ENCODE results near the gene ROBO1. TPM values are rescaled to one million over a fixed set of nuclear protein-coding genes. Genes with fewer than 3 reads are reported as not detected.
"Not testable (repeated sequence)": the region's sequence is repeated elsewhere in the genome, so short reads cannot be mapped to it uniquely, and the experiment has no call there.

ROBO1 gene
- total RNA-seq, 3 donors from 2014 or later: 12.7 to 50.7 (median 23.6) TPM

DNA sequence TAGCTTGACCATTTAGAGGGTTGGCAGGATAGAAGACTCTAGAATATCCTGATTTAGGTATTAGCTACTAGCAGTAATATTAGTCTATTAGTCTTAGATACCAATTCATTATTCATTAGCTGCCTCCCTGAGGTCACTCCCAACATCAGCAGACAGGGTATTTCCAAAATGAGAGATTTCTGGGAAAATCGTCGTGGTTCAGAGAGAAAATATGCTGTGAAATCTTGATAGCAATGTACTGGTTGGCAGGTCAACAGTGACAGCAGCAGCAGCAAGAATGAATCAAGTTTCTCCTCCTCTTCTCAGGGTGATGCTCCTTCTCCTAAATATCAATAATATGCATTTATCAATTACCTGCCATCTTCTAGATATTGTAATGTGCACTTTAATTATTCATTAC lies 41.3 kb upstream of the ROBO1 start:
- H3K36me3 ChIP-seq: no peaks in the 10 kb centered on the region
- H3K27ac ChIP-seq: no peak overlapping the region
- no peak overlapping the region for H3K4me3 ChIP-seq
- no peaks in the 10 kb centered on the region for H3K9me3 ChIP-seq
- TF ChIP-seq POLR2AphosphoS5 (IDR thresholded peaks at IDR 0.05) (no peak), POLR2A (IDR thresholded peaks at IDR 0.05) (no peak)
- TF ChIP-seq, protein P1, sequence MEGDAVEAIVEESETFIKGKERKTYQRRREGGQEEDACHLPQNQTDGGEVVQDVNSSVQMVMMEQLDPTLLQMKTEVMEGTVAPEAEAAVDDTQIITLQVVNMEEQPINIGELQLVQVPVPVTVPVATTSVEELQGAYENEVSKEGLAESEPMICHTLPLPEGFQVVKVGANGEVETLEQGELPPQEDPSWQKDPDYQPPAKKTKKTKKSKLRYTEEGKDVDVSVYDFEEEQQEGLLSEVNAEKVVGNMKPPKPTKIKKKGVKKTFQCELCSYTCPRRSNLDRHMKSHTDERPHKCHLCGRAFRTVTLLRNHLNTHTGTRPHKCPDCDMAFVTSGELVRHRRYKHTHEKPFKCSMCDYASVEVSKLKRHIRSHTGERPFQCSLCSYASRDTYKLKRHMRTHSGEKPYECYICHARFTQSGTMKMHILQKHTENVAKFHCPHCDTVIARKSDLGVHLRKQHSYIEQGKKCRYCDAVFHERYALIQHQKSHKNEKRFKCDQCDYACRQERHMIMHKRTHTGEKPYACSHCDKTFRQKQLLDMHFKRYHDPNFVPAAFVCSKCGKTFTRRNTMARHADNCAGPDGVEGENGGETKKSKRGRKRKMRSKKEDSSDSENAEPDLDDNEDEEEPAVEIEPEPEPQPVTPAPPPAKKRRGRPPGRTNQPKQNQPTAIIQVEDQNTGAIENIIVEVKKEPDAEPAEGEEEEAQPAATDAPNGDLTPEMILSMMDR (IDR thresholded peaks at IDR 0.05): no peak
- DNase-seq (ENCODE audit: low spot score in 2 of 2): no peak
- intact Hi-C loops (cut with DNase I; ENCODE audit: low total_unique reads): no loop called here
- H3K4me1 ChIP-seq: no peaks in the 10 kb centered on the region
- H3K27me3 ChIP-seq: no peaks in the 10 kb centered on the region

DNA sequence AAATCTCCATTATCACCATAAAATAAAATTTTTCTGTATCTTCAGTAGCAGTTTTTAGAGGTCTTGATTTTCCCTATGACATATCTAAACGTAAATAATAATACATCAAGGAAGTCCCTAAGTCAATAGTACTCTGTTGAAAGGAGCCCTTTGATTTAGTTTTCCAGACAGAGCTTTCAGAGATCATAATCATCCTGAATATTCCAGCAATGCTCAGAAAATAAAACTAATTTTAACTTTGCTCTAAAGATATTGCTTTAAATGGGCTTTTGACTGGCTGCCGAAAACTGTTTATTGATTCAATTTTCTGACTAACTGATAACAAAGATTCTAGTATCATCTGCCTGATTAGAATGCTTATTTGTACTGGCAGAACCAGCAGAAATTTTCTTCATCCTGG lies 40.7 kb upstream of the ROBO1 start:
- intact Hi-C loops (cut with DNase I; ENCODE audit: low total_unique reads): no loop called here
- no peaks in the 10 kb centered on the region for H3K9me3 ChIP-seq
- H3K27me3 ChIP-seq: no peaks in the 10 kb centered on the region
- DNase-seq (ENCODE audit: low spot score in 2 of 2): no peak
- no peak overlapping the region for H3K27ac ChIP-seq
- H3K4me3 ChIP-seq: no peak overlapping the region
- no peaks in the 10 kb centered on the region for H3K36me3 ChIP-seq
- H3K4me1 ChIP-seq: no peaks in the 10 kb centered on the region
- TF ChIP-seq POLR2A (IDR thresholded peaks at IDR 0.05) (no peak), POLR2AphosphoS5 (IDR thresholded peaks at IDR 0.05) (no peak)
- TF ChIP-seq, protein P1 (IDR thresholded peaks at IDR 0.05): no peak

DNA sequence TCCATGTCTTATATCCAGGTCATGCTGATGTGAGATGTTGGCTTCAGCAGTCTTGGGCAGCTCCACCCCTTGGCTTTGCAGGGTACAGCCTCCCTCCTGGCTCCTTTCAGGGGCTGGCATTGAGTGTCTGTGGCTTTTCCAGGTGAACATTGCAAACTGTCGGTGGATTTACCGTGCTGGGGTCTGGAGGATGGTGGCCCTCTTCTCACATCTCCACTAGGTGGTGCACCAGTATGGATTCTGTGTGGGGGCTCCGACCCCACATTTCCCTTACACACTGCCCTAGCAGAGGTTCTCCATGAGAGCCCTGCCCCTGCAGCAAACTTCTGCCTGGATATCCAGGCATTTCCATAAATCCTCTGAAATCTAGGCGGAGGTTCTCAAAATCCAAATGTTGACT lies 22.4 kb upstream of the ROBO1 start:
- H3K4me1 ChIP-seq; H3K4me3 ChIP-seq; DNase-seq (ENCODE audit: low spot score in 2 of 2); H3K27ac ChIP-seq; H3K27me3 ChIP-seq; H3K36me3 ChIP-seq; intact Hi-C loops (cut with DNase I; ENCODE audit: low total_unique reads); H3K9me3 ChIP-seq: not testable (repeated sequence)

DNA sequence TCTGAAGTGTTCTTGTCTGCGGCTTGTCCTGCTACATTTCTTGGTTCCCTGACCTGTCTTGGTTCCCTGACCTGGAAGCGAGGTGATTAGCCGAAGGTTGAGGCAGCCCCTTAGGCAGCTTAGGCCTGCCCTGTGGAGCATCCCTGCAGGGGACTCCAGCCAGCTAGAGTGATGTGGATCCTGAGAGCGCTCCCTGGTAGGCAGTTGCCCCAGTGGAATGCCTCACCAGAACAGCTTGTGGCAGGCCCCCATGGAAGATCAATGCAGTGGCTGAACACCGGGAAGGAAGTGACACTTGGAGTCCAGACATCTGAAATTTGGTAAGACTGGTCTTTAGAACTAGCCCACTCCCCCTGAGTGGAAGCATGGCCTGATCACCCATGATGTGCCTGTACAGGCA lies 5.5 kb upstream of the ROBO1 start:
- Histone ChIP-seq H3K9me3 (no peaks in the 10 kb centered on the region), H3K4me1 (no peaks in the 10 kb centered on the region), H3K27me3 (no peaks in the 10 kb centered on the region), H3K4me3 (no peak overlapping the region), H3K27ac (no peak overlapping the region), H3K36me3 (no peaks in the 10 kb centered on the region)
- no peak for DNase-seq (ENCODE audit: low spot score in 2 of 2)
- intact Hi-C loops (cut with DNase I; ENCODE audit: low total_unique reads): no loop called here
- TF ChIP-seq POLR2A (IDR thresholded peaks at IDR 0.05): no peak
- no peak for TF ChIP-seq POLR2AphosphoS5 (IDR thresholded peaks at IDR 0.05)
- TF ChIP-seq, protein P1 (IDR thresholded peaks at IDR 0.05): no peak

DNA sequence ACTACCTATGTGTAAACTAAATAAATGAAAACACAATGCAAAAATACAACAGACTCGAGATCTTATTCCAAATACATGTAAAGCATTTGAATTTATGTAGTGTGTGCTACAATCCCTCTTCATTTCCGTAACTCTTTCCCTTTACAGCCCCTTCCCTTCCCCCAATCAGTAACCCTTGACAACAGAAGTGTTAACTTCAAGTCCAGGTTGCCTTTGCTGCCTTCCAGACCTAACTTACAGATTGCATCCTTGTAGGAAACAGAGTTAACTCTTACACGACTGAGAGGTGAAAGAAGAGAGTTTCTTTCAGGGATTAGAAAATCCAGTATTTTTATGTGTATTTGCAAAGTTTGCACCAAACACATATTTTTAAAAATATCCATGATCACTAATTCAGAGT lies 1.4 kb upstream of the ROBO1 start:
- no peak overlapping the region for H3K4me3 ChIP-seq
- H3K27ac ChIP-seq: no peak overlapping the region
- H3K36me3 ChIP-seq: no peaks in the 10 kb centered on the region
- no peak for TF ChIP-seq POLR2AphosphoS5 (IDR thresholded peaks at IDR 0.05)
- TF ChIP-seq, protein P1 (IDR thresholded peaks at IDR 0.05): no peak
- no peak for TF ChIP-seq POLR2A (IDR thresholded peaks at IDR 0.05)
- H3K27me3 ChIP-seq: peaks cover 0 to 33% of the 10 kb centered on the region in 2 donors
- intact Hi-C loops (cut with DNase I; ENCODE audit: low total_unique reads): no loop called here
- DNase-seq (ENCODE audit: low spot score in 2 of 2): no peak
- H3K4me1 ChIP-seq: no peaks in the 10 kb centered on the region
- no peaks in the 10 kb centered on the region for H3K9me3 ChIP-seq
